Stimulated activated CD4-positive, alpha-beta T cell treated with anti-CD3 and anti-CD28 coated beads, TNF-alpha, amount 100 ng/mL, for 24 hours (primary cell): ENCODE data around the gene DSPP.
"Not testable (repeated sequence)": the region's sequence is repeated elsewhere in the genome, so short reads cannot be mapped to it uniquely, and the experiment has no call there.

Experiments used
- DNase-seq, 3 experiments: peaks; one replicate each; pipeline ENCODE4 v3.0.0-alpha.2; 2020; ENCODE audit warnings: low read depth in 3 of 3

The DSPP gene

DNA sequence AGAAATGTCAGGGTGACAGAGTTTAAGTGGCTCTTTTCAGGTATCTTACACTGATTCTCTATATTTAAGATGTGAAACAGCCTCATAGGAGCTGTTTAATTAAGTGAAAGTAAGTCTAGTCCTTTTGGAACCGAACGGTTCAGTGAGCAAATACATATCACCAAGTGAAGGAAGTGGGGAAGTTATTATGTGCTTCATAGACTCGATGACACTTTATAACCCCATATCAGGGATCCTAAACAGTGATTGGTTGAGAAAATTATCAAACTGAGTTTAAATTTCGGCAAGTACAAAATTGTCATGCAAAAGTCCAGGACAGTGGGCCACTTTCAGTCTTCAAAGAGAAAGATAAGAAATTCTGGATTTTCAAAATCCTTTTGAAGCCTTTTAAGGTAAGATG is at the start of gene DSPP:
Gene DSPP (plus strand): TSS at position 301 of the 400 bp plus-strand sequence. CDS start 2,380 bp downstream, outside the sequence.
- DNase-seq, result no peak

DNA sequence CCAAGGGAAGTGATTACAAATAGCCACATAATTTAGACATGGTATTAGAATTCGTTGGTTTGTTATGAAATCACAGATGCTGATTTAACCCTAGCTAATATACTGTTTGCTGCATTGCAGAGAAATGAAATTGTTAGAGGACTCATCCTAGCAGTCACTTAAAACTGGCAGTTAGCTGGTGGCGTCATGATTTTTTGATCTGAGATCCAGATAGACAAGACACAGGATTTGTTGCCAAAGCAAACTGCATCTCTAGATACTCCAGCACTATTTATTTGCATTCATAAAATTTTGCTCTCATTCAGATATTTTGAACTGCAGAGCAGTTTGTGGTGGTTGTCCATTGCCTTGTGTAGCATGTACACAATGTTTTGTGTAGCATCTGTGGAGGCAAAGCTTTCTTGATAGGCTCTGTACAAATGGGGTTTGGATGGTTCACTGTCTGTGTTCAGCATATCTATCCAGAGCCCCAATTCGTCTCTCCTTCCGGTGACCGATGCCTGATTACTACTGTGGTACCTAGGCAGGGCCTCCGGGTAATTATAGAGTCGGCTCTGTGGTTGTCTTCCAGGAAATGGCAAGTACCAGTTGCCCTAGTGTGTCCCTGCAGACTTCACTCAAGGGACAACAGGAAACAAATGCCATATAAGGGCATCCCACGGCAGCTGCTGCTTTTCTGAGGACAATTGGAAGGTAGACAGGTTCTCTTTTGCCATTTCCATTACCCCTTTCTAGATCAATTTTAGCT is 49.1 kb upstream of the DSPP start:
- peak in 2 of 3 experiments; percentile 1 to 2 for DNase-seq

DNA sequence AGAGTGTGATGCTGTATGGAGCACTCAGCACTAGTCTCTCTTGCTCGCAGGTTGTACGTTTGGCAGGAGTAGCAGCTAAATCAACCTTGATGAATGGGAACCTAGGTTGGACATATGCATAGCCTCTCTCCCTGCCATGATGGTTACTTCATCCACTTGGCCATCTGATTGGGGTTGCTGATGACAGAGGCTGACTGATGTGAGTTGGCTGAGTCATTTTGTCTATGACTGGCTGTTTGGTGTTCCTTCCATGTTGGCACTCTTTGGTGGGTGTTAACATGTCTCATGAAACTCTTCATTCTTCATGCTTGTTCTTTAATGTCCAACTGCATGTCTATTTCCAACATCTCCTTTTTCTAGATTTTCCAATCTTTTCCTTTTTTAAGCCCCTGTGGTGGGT is 47.5 kb upstream of the DSPP start:
- no peak for DNase-seq

DNA sequence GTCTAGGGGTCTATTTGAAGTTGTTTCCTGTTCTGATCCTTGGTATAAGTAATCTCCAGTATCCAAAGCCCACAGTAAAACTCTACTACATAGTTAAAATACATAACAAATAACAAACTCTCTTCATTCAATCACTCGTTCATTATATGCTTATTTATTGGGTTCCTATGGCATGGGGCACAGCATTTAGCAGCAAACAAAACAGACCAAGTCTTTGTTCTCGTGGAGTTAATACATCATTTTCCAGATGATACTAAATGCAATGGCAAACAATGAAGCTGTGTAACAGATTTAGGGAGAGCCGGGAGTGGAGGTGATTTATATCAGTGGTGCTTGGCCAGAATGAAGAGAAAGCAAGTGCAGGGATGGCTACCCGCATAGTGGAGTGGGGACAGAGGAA is 42.6 kb upstream of the DSPP start:
- no peak for DNase-seq

DNA sequence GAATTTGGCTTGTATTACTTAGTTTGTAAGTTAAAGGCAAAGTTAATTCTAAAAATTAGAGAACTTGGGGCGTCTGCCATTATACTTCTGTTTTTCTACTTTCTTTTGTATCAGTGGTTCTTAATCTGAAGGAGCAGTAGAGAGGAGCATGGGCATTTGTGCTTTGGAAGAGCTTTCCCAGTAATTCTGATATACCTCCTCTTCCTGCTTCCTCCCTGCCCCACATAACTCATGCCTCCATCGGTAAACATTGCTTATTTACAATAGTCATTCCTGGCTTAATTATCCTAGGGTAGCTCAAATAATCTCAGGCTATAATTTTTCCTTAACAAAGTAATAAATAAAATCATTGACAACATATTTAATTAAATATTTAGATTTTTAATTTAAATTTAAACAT is 42.1 kb upstream of the DSPP start:
- DNase-seq, result no peak

DNA sequence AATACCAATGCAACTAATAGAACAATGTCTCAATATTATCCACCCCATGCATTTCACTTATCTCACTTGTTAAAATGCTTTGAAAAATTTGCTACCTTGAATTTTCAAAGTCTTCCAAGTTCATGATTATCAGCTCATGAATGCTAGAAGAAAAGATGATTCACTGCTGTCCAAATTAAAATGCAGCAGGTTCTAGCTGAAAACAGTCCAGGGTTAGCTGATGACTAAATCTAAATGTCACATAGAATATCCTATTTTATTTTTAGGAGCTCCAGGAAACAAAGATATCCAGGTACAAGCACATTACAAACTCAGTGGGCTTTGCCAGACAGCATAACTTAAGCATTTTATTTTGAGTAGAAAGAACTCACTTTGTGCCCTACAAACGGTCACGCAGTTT is 41.1 kb upstream of the DSPP start:
- DNase-seq, result no peak

DNA sequence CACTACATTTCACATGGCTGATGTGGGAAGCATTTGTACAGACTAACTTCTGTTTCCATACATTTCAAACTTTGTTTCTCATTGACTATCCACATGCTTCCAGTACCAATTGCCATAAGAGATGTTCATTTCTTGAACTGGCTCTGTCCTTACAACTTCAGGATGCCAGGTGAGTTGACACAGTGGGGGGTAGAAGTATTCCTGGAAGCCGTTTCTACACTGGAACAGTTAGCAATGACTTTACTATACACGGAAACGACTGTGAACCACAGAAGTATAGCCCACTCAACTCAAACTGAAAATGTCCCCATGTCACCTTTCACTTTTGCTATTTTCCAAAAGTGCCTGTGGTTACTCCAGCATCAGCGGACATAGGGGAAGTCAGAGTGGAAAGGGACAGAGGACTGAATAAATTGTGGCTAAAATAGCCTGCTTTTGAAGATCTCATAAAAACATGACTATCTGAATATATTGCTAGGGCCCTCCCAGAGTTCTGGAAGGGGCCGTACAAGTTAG is 38.0 kb upstream of the DSPP start:
- DNase-seq, result no peak

DNA sequence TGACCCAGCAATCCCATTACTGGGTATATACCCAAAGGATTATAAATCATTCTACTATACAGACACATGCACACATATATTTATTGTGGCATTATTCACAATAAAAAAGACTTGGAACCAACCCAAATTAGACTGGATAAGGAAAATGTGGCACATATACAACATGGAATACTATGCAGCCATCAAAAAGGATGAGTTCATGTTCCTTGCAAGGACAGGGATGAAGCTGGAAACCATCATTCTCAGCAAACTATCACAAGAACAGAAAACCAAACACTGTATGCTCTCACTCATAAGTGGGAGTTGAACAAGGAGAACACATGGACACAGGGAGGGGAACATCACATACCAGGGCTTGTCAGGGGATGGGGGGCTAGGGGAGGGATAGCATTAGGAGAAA is 34.0 kb upstream of the DSPP start:
- DNase-seq, result not testable (repeated sequence)

DNA sequence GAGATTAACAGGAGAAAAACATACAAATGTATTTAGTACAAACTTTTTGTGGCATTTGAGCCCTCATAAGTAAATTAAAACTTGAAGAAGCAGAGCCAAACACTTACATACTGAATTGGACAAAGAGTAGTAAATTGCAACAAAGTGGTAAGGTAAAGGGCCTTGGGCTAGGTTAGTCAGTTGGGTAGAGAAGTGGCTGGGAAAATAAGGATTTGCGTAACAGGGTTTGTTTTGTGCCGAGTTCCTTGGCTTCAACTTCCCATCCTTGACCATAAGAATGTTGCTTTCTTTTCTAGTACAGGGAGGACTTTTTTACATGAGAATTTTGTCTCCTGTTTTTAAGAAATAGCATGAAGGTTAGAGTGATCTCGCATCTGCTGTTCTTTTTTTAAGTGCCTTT is 33.3 kb upstream of the DSPP start:
- DNase-seq, result no peak

DNA sequence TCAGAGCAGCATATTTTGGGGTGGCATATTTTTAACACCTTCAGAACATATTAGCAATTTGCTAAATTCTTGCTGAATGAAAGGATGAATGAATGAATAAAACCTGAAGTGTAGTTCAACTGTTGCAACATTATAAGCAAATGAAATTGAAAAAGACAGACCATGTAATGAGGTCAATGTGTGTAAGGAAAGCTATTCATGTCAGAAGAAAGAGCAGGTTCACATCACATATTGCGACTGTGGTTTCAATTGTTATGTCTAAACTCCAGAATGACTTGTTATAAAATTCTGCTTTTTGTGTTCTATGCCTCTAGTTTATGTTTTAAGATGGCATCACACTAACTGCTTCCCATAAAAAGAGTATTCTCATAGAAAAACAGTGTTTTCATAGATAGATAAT is 32.9 kb upstream of the DSPP start:
- no peak for DNase-seq

DNA sequence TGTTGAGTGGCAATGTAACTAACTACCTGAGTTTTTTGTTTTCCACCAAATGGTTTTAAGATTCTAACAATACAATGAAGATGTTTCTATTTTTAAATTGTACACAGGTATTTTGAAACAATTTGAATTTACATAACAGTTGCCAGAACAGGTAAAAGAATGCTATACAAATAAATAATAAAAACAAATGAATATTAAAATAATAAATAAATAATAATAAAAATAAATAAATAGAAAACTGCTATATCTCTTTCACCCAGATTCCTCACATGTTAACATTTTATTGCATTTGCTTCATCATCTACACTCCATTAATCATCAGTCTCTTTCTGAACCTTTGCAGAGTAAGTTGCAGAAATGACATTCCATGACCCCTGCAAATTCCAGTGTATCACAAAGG is 32.3 kb upstream of the DSPP start:
- DNase-seq, result no peak

DNA sequence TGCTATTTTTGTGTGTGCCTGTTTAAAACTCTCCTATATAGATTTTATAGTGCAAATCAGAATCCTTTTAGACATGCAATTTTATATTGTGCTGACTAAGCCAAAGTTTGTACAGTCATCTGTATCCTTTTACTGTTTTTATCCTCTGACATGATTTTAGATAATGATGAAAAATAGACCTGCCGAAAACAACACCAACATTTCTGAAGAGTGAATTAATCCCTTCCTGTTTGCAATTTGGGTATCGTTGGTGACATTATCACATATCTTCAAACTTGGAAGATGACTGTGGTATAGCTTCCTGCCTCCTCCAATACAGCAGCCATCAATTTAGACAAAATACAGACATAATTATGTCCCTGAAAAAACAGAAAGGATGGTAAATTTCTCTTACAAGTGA is 28.9 kb upstream of the DSPP start:
- DNase-seq, result no peak

DNA sequence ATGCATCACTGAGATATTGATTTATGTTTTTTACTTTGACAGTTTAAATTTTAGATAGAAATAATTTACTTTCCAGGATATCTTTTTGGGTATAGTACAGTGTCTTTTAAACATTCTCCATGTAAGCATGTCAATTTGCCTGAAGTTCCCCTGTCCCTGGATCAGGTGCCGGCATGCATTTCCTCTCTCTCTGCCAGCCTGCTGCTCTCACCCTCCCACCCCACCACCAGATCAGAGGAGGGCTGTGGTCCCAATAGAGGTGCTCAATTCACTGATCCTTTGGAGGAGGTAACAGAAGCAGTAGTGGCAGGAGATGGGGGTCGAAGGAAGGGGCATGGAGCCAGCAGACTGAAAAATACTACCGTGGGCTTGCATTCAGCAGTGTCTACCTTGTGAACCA is 28.3 kb upstream of the DSPP start:
- no peak for DNase-seq

DNA sequence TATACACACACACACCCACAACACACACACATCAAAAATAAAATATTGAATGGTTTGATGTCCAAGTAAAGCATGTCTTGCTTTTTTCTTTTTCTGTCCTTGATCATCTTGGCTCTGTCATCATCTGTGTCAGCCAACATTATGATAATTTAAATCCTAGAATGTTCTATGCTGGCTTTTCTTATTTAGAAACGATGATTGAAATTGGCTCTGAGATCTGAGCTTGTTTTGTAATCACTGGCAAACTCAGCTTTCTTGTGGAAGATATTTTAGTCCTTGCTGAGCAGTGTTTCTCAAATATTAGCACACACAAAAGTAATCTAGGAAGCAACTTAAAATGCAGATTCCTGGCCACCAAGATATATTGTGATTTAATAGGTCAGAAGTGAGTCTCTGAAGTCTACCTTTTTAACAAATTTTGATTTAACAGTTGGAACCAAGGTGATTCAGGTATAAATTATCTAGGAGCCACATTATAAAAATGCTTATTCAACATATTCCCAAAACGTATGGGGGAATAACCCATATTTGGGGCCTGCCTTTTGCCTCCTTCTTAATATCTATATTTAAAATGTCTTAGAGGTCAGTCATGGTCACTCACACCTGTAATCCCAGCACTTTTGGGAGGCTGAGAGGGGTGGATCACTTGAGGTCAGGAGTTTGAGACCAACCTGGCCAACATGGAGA is 24.0 kb upstream of the DSPP start:
- no peak for DNase-seq

DNA sequence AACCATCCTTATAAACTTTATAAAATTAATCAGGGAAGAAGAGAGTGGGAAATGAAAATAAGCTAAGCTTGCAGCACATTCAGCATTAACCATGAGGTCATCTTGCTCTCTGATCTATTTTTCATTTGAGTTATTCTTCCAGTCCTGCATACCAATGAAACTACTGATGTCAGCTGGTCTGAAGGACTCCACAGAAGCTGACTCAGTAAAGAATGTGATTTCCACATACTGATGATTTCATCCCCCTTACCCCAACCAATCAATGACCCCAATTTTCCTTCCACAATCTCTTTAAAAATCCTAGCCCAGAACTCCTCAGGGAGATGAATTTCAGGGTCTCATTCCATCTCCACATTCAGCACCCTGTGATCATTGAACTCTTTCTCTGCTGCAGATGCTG is 18.8 kb upstream of the DSPP start:
- DNase-seq, result no peak

DNA sequence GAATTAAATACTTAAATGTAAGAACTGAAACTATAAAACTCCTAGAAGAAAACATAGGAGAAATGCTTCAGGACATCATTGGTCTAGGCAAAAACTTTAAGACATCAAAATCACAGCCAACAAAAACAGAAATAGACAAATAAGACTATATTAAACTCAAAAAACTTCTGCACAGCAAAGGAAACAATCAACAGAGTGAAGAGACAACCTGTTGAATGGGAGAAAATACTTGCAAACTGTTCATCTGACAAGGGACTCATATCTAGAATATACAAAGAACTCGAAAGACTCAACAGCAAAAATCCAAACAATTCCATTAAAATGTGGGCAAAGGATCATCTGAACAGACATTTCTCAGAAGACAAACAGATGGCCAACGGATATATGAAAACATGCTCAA is 16.2 kb upstream of the DSPP start:
- DNase-seq, result no peak

DNA sequence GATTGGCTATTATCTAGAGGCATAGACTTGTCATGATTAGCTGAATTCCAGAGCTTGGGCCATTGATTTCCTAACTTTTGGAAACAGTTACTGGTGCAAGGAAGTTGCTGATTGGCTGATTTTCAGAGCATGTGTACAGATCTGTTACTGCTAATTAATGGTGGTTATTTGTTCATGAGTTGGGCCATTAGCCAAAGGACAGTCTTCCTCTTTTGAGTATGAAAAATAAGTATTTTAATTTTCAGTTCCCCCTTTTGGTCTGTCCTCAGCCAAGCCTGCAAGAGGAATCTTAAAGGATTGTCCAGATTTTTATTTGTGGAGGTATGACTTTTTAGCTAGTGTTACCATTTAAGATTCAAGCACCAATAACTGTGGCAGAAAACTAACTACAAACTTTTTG is 7.0 kb upstream of the DSPP start:
- DNase-seq, result no peak

DNA sequence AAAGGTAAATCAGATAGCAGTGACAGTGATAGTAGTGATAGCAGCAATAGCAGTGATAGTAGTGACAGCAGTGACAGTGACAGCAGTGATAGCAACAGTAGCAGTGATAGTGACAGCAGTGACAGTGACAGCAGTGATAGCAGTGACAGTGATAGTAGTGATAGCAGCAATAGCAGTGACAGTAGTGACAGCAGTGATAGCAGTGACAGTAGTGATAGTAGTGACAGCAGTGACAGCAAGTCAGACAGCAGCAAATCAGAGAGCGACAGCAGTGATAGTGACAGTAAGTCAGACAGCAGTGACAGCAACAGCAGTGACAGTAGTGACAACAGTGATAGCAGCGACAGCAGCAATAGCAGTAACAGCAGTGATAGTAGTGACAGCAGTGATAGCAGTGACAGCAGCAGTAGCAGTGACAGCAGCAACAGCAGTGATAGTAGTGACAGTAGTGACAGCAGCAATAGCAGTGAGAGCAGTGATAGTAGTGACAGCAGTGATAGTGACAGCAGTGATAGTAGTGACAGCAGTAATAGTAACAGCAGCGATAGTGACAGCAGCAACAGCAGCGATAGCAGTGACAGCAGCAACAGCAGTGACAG is 6.1 kb downstream of the DSPP start:
- no peak for DNase-seq

DNA sequence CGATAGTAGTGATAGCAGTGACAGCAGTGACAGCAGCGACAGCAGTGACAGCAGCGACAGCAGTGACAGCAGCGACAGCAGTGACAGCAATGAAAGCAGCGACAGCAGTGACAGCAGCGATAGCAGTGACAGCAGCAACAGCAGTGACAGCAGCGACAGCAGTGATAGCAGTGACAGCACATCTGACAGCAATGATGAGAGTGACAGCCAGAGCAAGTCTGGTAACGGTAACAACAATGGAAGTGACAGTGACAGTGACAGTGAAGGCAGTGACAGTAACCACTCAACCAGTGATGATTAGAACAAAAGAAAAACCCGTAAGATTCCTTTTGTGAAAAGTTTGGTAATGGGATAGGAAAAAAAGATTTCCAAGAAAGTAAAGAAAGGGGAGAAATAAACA is 7.9 kb downstream of the DSPP start:
- DNase-seq, result no peak

DNA sequence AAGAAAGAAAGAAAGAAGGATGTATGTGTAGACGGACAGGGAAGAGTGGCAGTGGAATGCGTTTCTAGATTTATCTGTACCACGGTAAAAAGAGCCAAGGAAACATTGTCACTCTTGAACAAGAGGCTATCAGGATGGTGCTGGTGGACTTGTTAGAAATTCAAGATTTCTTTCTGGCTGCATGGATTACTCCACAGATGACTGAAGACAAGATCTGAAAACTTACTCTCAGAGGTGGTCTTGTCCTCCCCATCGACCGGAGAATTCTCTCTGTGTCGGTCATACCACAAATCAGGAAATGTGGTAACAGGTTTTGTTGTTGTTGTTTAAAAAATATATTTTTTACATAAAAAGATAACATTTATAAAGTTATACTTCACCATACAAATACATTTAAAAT is 11.8 kb downstream of the DSPP start:
- no peak for DNase-seq

DNA sequence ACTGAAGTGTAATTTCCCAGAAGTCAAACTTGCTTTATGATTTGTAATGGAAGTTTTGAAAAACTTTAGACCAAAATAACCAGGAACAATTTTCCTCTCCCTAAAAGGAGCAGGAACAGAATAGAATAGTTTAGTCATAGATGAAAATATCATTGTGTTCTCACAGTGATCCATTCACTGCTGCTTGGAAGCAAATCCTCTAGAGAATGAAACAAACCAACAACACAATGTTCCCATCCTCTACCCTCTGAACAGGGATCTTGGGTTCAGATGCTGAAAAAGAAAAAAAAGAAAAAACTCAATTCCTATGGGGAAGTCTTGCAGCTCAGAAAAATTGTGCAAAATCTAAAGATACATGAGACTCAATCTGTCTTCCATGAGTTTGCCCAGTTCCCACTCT is 12.2 kb downstream of the DSPP start:
- no peak for DNase-seq

DNA sequence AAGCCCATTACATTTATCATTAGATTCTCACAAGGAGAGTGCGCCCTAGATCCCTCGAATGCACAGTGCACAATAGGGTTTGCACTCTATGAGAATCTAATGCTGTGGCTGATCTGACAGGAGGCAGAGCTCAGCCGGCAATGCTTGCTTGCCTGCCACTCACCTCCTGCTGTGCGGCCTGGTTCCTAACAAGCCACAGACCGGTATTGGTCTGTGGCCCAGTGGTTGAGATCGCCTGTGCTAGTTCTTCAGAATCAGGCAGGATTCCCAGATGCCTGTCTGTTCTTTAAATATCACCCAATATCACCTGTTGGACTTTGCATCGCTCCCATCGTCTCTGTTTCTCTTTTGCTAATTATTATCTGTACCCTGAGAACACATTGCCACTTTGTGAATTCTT is 14.0 kb downstream of the DSPP start:
- DNase-seq, result no peak

DNA sequence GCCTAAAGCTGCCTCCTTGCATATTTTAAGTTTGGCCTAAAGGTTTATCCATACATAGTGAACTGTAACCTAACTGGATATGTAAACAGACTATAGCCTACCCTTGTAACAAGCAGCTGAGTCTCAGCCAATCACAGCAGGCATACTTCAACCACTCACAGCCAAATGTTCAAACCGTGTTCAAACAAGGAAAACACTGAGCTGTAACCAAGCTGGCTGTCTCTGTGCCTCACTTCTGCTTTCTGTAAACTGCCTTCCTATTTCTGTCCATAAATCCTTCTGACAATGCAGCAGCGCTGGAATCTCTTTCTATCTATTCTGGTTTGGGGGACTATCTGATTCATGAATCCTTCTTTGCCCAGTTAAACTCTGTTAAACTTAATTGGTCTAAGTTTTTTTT is 16.4 kb downstream of the DSPP start:
- no peak for DNase-seq
